ENCODE results near the gene DUSP8. TPM values are rescaled to one million over a fixed set of nuclear protein-coding genes. Genes with fewer than 3 reads are reported as not detected.
"Not testable (repeated sequence)": the region's sequence is repeated elsewhere in the genome, so short reads cannot be mapped to it uniquely, and the experiment has no call there.

The DUSP8 gene
- total RNA-seq, 1 donor from 2014 or later = 15.3 TPM

DNA sequence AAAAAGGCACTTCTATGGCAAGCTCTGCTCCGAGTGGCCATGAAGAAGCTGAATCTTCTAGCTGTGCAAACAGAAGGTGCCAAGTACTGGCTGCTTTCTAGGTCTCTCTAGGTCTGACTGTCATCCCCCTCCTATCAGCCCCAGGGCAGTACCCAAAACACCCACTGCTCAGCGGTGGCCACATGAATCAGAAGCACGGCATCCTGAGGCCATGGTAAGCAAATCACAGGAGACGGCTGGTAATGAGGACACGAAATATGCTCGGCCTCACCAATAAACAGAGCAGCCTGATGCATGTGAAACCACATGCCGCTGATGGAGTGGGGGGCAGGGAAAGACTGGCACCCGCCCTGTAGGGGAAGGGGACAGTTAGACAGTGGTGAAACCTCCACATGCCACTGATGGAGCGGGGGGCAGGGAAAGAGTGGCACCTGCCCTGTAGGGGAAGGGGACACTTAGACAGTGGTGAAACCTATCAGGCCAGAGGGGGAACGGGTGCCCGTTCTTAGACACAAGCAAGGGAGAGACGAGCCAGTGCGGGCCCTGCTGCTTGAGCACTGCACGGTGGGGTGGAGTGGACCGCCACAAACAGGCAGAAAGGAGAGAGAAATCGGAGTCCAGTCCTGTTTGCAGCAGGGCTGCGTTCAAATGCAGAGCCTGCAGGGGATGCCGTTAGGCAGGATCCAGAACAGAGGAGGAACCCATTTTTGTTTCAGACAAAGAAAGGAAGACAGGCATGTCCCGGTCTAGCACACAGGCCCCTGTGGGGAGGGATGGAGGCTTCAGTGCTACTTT is 55.6 kb downstream of the DUSP8 start:
- intact Hi-C loops (cut with micrococcal nuclease) = loop anchor here (10.0 kb wide), 1 partner anchor 312 kb away; no protein-coding TSS in a partner anchor
- H3K36me3 ChIP-seq = no peaks in the 10 kb centered on the region
- H3K4me1 ChIP-seq = peaks cover 86% of the 10 kb centered on the region
- H3K4me3 ChIP-seq = no peak overlapping the region
- peak; percentile 8 for DNase-seq
- H3K27ac ChIP-seq (replicated peaks) = no peak overlapping the region
- TF ChIP-seq, protein P1, sequence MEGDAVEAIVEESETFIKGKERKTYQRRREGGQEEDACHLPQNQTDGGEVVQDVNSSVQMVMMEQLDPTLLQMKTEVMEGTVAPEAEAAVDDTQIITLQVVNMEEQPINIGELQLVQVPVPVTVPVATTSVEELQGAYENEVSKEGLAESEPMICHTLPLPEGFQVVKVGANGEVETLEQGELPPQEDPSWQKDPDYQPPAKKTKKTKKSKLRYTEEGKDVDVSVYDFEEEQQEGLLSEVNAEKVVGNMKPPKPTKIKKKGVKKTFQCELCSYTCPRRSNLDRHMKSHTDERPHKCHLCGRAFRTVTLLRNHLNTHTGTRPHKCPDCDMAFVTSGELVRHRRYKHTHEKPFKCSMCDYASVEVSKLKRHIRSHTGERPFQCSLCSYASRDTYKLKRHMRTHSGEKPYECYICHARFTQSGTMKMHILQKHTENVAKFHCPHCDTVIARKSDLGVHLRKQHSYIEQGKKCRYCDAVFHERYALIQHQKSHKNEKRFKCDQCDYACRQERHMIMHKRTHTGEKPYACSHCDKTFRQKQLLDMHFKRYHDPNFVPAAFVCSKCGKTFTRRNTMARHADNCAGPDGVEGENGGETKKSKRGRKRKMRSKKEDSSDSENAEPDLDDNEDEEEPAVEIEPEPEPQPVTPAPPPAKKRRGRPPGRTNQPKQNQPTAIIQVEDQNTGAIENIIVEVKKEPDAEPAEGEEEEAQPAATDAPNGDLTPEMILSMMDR (IDR thresholded peaks at IDR 0.05; ENCODE audit: borderline replicate concordance) = no peak
- H3K27me3 ChIP-seq (ENCODE audit: low read depth) = no peaks in the 10 kb centered on the region
- no peaks in the 10 kb centered on the region for H3K9me3 ChIP-seq (replicated peaks)

DNA sequence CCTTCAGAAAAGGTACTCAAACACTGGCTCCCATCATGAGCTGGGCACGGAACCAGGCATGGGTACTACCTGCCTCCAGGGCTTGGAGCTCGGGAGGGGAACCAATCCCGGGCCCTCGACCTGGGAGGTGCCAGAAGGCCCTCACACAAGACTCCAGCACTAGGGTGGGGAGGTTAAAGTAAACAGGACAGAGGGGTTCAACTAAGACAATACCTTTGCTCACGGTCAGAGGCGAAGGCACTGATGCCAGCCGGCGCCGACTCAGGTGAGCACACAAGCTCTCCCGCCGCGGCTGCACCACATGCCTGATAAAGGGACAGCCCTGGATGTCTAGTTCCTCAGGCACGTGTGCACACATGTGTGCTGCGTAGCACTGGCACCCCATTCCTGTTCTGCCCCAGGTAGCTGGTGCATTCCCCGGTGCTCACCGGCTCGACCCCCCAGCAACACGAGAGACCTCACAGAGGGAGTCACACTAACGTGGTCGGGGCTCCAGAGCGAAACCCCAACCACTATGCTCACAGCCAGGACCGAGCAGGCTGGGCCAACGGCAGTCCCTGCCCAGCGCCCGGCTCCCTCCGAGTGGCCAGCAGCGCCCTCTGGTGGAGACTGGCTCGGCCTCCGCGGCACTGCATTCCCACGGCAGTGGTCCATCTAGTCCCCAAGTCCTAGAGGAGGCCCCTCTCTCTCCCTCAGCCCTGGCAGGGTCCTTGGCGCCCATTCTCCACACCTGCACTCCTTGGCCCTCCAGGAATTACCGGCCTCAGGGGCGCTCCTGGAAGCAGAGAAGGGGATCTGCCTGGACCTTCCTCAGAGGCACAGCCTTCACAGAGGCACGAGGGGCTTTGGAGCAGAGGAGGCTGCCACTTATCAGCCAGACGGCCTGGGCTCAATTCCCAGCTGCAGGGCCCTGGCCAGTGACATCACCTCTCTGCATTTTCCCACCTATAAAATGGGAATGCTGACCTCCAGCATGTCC is 56.7 kb downstream of the DUSP8 start:
- H3K9me3 ChIP-seq (replicated peaks) = no peaks in the 10 kb centered on the region
- no peak overlapping the region for H3K27ac ChIP-seq (replicated peaks)
- intact Hi-C loops (cut with micrococcal nuclease) = loop anchor here (10.0 kb wide), 1 partner anchor 311 kb away; no protein-coding TSS in a partner anchor
- H3K4me3 ChIP-seq = peak overlapping the region; percentile 29
- TF ChIP-seq, protein P1 (IDR thresholded peaks at IDR 0.05; ENCODE audit: borderline replicate concordance) = peak; percentile 97
- H3K27me3 ChIP-seq (ENCODE audit: low read depth) = no peaks in the 10 kb centered on the region
- H3K4me1 ChIP-seq = peaks cover 79% of the 10 kb centered on the region
- no peaks in the 10 kb centered on the region for H3K36me3 ChIP-seq
- peak; percentile 78 for DNase-seq

DNA sequence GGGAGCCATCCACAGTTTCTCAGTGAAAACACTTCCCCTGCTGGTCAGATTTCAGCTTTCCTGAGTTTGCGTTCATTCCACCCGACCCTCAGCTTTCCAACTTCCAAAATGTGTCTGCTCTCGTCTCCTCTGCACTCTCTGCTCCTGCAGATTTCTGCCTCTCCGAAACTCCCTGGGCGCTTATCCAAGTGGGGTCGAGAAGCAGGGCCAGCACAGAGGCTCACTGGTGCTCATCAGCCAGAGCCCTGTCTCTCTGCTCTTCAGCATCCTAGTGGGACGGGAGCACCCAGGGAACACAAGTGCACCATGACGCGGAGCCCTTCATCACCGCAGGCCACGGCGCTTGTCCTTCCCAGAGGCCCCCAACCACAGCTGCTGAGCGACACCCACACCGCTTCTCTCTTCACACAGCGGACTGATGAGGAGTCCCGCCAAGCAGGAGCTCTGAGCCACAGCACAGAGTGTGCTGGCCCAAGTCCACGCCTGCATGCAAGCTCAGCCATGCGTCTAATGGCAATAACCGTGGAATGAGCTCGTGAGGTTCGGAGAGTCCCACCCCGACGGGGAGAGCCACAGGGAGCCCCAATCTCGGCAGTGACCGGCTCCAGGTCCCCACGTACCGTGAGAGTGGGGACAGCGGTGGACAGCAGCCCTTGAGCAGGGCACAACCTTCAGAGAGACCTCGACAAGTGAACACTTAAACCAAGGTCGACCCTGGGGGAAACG is 57.6 kb downstream of the DUSP8 start:
- H3K27ac ChIP-seq (replicated peaks) = no peak overlapping the region
- H3K36me3 ChIP-seq = no peaks in the 10 kb centered on the region
- H3K4me3 ChIP-seq = no peak overlapping the region
- H3K27me3 ChIP-seq (ENCODE audit: low read depth) = no peaks in the 10 kb centered on the region
- TF ChIP-seq, protein P1 (IDR thresholded peaks at IDR 0.05; ENCODE audit: borderline replicate concordance) = no peak
- no peaks in the 10 kb centered on the region for H3K9me3 ChIP-seq (replicated peaks)
- peaks cover 75% of the 10 kb centered on the region for H3K4me1 ChIP-seq
- intact Hi-C loops (cut with micrococcal nuclease) = loop anchor here (10.0 kb wide), 1 partner anchor 310 kb away; no protein-coding TSS in a partner anchor
- peak; percentile 47 for DNase-seq

DNA sequence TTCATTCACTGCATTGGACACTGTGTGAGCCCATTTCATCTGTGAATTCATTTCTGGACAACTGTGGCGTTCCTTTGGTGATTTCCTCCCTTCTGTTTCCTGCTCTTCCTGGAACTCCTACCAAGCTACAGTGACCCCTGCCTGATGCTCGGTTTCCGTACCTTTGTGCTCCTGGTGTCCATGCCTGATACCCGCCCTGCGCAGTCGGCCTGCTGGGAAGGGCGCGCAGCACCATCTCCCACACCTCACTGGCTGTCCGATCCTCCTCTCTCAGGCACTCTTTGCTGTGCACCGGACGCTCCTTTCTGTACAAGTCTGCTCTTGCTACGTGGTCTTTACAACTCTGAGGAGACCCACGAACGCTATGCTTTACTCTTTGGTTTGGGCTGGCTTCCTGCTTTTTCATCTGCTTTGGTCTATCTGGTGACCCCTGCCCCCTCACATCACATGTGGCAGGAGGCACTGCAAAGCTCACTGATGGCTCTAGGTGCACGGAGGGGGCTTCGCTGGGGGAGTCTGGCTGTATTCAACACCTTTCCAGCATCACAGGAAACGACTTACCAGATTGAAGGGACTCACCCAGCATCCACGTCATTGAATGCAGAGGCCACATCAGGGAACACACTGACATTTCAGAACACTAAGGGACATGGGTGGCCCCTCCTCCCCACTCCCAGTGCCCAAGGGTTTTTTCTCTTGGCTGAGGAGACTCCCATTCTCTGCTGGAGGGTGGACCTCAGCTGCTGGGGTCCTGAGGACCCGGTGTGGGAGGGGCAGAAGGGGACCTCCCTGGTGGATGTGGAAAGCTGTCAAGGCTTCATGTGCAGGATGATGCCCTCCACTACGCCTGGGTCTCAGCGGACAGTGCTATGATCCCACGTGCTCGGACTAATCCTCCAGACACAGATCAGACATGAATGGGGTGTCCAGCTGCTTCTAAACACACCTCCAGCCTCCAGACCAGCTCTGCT is 58.5 kb downstream of the DUSP8 start:
- H3K4me1 ChIP-seq = peaks cover 75% of the 10 kb centered on the region
- intact Hi-C loops (cut with micrococcal nuclease) = loop anchor here (10.0 kb wide), 1 partner anchor 309 kb away; no protein-coding TSS in a partner anchor
- TF ChIP-seq, protein P1 (IDR thresholded peaks at IDR 0.05; ENCODE audit: borderline replicate concordance) = no peak
- no peak overlapping the region for H3K4me3 ChIP-seq
- no peaks in the 10 kb centered on the region for H3K9me3 ChIP-seq (replicated peaks)
- H3K27me3 ChIP-seq (ENCODE audit: low read depth) = no peaks in the 10 kb centered on the region
- H3K36me3 ChIP-seq = no peaks in the 10 kb centered on the region
- peak; percentile 12 for DNase-seq
- peak overlapping the region; percentile 47 for H3K27ac ChIP-seq (replicated peaks)

DNA sequence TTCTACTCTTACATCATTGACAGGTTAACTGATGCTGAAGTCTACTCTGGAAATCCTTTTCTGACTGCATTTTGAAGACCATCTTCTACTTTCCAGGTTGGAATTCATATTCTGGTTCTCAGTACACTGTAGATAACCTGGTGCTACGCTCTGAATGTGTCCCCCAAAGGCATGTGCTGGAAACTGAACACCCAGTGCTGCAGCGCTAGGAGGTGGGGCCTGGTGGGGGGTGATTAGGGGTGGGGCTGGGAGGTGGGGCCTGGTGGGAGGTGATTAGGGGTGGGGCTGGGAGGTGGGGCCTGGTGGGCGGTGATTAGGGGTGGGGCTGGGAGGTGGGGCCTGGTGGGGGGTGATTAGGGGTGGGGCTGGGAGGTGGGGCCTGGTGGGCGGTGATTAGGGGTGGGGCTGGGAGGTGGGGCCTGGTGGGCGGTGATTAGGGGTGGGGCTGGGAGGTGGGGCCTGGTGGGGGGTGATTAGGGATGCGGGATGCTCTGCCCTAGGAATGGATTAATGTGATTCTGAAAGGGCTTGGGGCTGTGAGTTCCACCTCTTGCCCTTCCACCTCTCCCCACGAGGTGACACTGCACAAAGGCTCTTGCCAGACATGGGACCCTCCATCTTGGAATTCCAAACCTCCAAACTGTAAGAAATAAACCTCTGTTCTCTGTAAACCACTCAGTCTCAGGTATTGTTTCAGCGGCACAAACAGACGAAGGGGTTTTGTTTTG is 59.4 kb downstream of the DUSP8 start:
- not testable (repeated sequence) for H3K36me3 ChIP-seq; DNase-seq; H3K9me3 ChIP-seq (replicated peaks); H3K4me3 ChIP-seq; H3K27me3 ChIP-seq (ENCODE audit: low read depth)
- Histone ChIP-seq H3K4me1 (peaks cover 76% of the 10 kb centered on the region), H3K27ac (replicated peaks) (peak overlapping the region; percentile 47)
- intact Hi-C loops (cut with micrococcal nuclease) = loop anchor here (10.0 kb wide), 1 partner anchor 308 kb away; no protein-coding TSS in a partner anchor

Measured in left ventricle myocardium inferior (tissue), 1 donor.